HepG2 (cell line): ENCODE results near the gene PTGDS. TPM values are rescaled to one million over a fixed set of nuclear protein-coding genes. Genes with fewer than 3 reads are reported as not detected.
A peak's percentile ranks its signal among the peaks of the same experiment; 100 is the strongest.

Source experiments
- EEA1 ChIP-seq: sonication (generic); formaldehyde crosslinking; IDR thresholded peaks from 2 replicates; pipeline ENCODE4 v1.5.1; 2020; ENCODE audit warnings: mild to moderate bottlenecking, missing genetic modification reagents, borderline replicate concordance
- ELK4 ChIP-seq: sonication (generic); formaldehyde crosslinking; IDR thresholded peaks from 2 replicates; pipeline ENCODE4 v1.9.0; 2021; ENCODE audit warnings: missing genetic modification reagents, borderline replicate concordance
- EP300 ChIP-seq, 3 experiments: sonication (generic) in 1 of 3; formaldehyde crosslinking in 1 of 3; IDR thresholded peaks; 2 replicates each; pipeline versions ENCODE4 v1.5.1 to v1.6.1; 2011 to 2020; ENCODE audit warnings: low read depth in 2 of 3, low read length in 2 of 3, borderline replicate concordance in 1 of 3, improper control_type of control experiment in 1 of 3, mild to moderate bottlenecking in 1 of 3, missing genetic modification reagents in 1 of 3, moderate library complexity in 1 of 3
- HDAC6 ChIP-seq: fragments of 200-600 bp; sonication (generic); IDR thresholded peaks from 2 replicates; pipeline ENCODE4 v1.7.0; 2017; ENCODE audit warnings: mild to moderate bottlenecking, antibody characterized with exemption, low read length, low read depth
- IKZF1 ChIP-seq: fragments of 450-650 bp; IDR thresholded peaks from 2 replicates; pipeline ENCODE4 v1.7.1; 2016
- KDM5B ChIP-seq: sonication (generic); formaldehyde crosslinking; IDR thresholded peaks from 2 replicates; pipeline ENCODE4 v1.4.0; 2020; ENCODE audit warnings: missing genetic modification reagents, mild to moderate bottlenecking, borderline replicate concordance
- MEF2D ChIP-seq: sonication (generic); formaldehyde crosslinking; IDR thresholded peaks from 2 replicates; pipeline ENCODE4 v1.5.1; 2020; ENCODE audit warnings: mild to moderate bottlenecking, missing genetic modification reagents
- MYNN ChIP-seq: sonication (generic); formaldehyde crosslinking; IDR thresholded peaks from 2 replicates; pipeline ENCODE4 v1.4.0; 2020; ENCODE audit warnings: mild to moderate bottlenecking, low read depth, missing genetic modification reagents
- NR2F2 ChIP-seq: IDR thresholded peaks from 2 replicates; pipeline ENCODE4 v1.6.1; 2012; ENCODE audit warnings: low read depth, inconsistent platforms, borderline replicate concordance
- NR3C1 ChIP-seq: sonication (generic); formaldehyde crosslinking; IDR thresholded peaks from 2 replicates; pipeline ENCODE4 v1.4.0; 2020; ENCODE audit warnings: missing genetic modification reagents
- NRL ChIP-seq: sonication (generic); formaldehyde crosslinking; IDR thresholded peaks from 2 replicates; pipeline ENCODE4 v1.5.0; 2020; ENCODE audit warnings: missing genetic modification reagents, mild to moderate bottlenecking, moderate library complexity, borderline replicate concordance
- POLR2AphosphoS5 ChIP-seq: IDR thresholded peaks from 2 replicates; pipeline ENCODE4 v1.6.1; 2012; ENCODE audit warnings: low read depth, low read length
- SMAD1 ChIP-seq: sonication (generic); formaldehyde crosslinking; IDR thresholded peaks from 2 replicates; pipeline ENCODE4 v1.4.0; 2020; ENCODE audit warnings: missing genetic modification reagents, low read depth, mild to moderate bottlenecking, borderline replicate concordance
- SMAD9 ChIP-seq: sonication (generic); formaldehyde crosslinking; IDR thresholded peaks from 2 replicates; pipeline ENCODE4 v1.5.1; 2020; ENCODE audit warnings: mild to moderate bottlenecking, missing genetic modification reagents
- SOX5 ChIP-seq: IDR thresholded peaks from 2 replicates; pipeline ENCODE4 v1.6.1; 2016; ENCODE audit warnings: borderline replicate concordance
- SSRP1 ChIP-seq: IDR thresholded peaks from 2 replicates; pipeline ENCODE4 v1.6.1; 2016; ENCODE audit warnings: control low read depth
- SUZ12 ChIP-seq: fragments of 150-350 bp; IDR thresholded peaks from 2 replicates; pipeline ENCODE4 v1.6.1; 2014; ENCODE audit warnings: low read depth, low read length
- TSC22D2 ChIP-seq: sonication (generic); formaldehyde crosslinking; IDR thresholded peaks from 2 replicates; pipeline ENCODE4 v1.5.1; 2020; ENCODE audit warnings: missing genetic modification reagents, mild to moderate bottlenecking, borderline replicate concordance
- ZBTB10 ChIP-seq: sonication (generic); formaldehyde crosslinking; IDR thresholded peaks from 2 replicates; pipeline ENCODE4 v1.4.0; 2020; ENCODE audit warnings: missing genetic modification reagents, borderline replicate concordance
- ZBTB21 ChIP-seq: sonication (generic); formaldehyde crosslinking; IDR thresholded peaks from 2 replicates; pipeline ENCODE4 v1.4.0; 2020; ENCODE audit warnings: missing genetic modification reagents
- ZNF7 ChIP-seq: IDR thresholded peaks from 2 replicates; pipeline ENCODE4 v1.6.1; 2016; ENCODE audit warnings: missing biosample characterization, missing genetic modification reagents
- ZNF724P ChIP-seq: sonication (generic); formaldehyde crosslinking; IDR thresholded peaks from 2 replicates; pipeline ENCODE4 v1.8.0; 2022; ENCODE audit warnings: missing genetic modification reagents, borderline replicate concordance
- ZNF780A ChIP-seq: sonication (generic); formaldehyde crosslinking; IDR thresholded peaks from 2 replicates; pipeline ENCODE4 v1.8.0; 2022; ENCODE audit warnings: mild to moderate bottlenecking, missing genetic modification reagents, moderate library complexity
- polyA plus RNA-seq, 8 experiments: library from polyadenylated mRNA; depleted of rRNA in 3 of 8; stranded (reverse) in 7 of 8; unstranded in 1 of 8; fragments of >200 nt; fragmentation: Illumina TruSeq in 4 of 8; extraction: Trizol in 4 of 8; gene quantifications; 2 replicates each; pipeline versions ENCODE4 v1.2.1 to v1.2.3, GENCODE V29; 2011 to 2016; ENCODE audit warnings: low read depth in 4 of 8, missing spikeins in 1 of 8, mixed read lengths in 1 of 8; ENCODE audit not compliant: insufficient read depth in 1 of 8
- total RNA-seq, 5 experiments: library from RNA; depleted of rRNA; stranded (reverse); fragments of >200 nt; fragmentation: Illumina TruSeq; extraction: Trizol; gene quantifications; 2 replicates each; pipeline ENCODE4 v1.2.3, GENCODE V29; 2016; ENCODE audit warnings: low read depth in 1 of 5
- TF ChIP-seq, protein P1 (sequence below): IDR thresholded peaks from 2 replicates; pipeline ENCODE4 v1.6.1; 2016; ENCODE audit warnings: low read depth
- TF ChIP-seq, protein P2 (sequence below): sonication (generic); formaldehyde crosslinking; conservative IDR thresholded peaks from 2 replicates; pipeline ENCODE4 v1.5.0; 2020; ENCODE audit warnings: missing genetic modification reagents

Gene PTGDS
- total and polyA plus RNA-seq, 2 of the 13 experiments (the other 11 are each of a cell fraction or from before 2014, with no cell fraction given), result 0.33 to 0.50 TPM

- TF ChIP-seq ZBTB10 (CRISPR knock-in tag) (no peak), TSC22D2 (no peak), EEA1 (CRISPR knock-in tag) (no peak), EP300 (IDR thresholded peaks at IDR 0.05; ENCODE audit: low read depth in 2 of 2, low read length in 2 of 2) (0 out of 4 replicates have a peak, but pooled peaks of 1 of the 2 experiments have one; percentile 5), EP300 (CRISPR knock-in tag; IDR thresholded peaks at IDR 0.05; ENCODE audit: borderline replicate concordance) (no peak), ZNF7 (CRISPR knock-in tag) (no peak), MEF2D (CRISPR knock-in tag) (no peak), NR3C1 (no peak), POLR2AphosphoS5 (no peak), SMAD9 (CRISPR knock-in tag) (no peak), SUZ12 (no peak), SOX5 (CRISPR knock-in tag) (no peak), MYNN (CRISPR knock-in tag) (no peak), ZNF780A (CRISPR knock-in tag) (no peak), NRL (CRISPR knock-in tag) (no peak), SMAD1 (no peak), ZNF724P (CRISPR knock-in tag) (no peak), ELK4 (CRISPR knock-in tag) (no peak), SSRP1 (CRISPR knock-in tag) (0 out of 2 replicates have a peak, but pooled peaks have one; percentile 19), HDAC6 (no peak), NR2F2 (no peak), ZBTB21 (CRISPR knock-in tag) (no peak), KDM5B (no peak), IKZF1 (no peak)
- TF ChIP-seq, protein P1, sequence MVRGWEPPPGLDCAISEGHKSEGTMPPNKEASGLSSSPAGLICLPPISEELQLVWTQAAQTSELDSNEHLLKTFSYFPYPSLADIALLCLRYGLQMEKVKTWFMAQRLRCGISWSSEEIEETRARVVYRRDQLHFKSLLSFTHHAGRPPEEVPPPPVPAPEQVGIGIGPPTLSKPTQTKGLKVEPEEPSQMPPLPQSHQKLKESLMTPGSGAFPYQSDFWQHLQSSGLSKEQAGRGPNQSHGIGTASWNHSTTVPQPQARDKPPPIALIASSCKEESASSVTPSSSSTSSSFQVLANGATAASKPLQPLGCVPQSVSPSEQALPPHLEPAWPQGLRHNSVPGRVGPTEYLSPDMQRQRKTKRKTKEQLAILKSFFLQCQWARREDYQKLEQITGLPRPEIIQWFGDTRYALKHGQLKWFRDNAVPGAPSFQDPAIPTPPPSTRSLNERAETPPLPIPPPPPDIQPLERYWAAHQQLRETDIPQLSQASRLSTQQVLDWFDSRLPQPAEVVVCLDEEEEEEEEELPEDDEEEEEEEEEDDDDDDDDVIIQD, result no peak
- TF ChIP-seq, protein P2, sequence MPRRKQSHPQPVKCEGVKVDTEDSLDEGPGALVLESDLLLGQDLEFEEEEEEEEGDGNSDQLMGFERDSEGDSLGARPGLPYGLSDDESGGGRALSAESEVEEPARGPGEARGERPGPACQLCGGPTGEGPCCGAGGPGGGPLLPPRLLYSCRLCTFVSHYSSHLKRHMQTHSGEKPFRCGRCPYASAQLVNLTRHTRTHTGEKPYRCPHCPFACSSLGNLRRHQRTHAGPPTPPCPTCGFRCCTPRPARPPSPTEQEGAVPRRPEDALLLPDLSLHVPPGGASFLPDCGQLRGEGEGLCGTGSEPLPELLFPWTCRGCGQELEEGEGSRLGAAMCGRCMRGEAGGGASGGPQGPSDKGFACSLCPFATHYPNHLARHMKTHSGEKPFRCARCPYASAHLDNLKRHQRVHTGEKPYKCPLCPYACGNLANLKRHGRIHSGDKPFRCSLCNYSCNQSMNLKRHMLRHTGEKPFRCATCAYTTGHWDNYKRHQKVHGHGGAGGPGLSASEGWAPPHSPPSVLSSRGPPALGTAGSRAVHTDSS, result no peak
These were observed 28.0 kb upstream of the PTGDS start (continued) for GRCh38 chr9:136949239-136949816.
